CD14-positive monocyte (primary cell): ENCODE measurements around the gene DIRAS1. TPM values are rescaled to one million over a fixed set of nuclear protein-coding genes. Genes with fewer than 3 reads are reported as not detected.

ENCODE experiments used
- DNase-seq, 3 donors: peaks; one replicate each; pipeline ENCODE4 v3.0.0-alpha.2; 2011 to 2022
- H2AFZ ChIP-seq: 2 replicates; pipeline ENCODE4 v1.6.0; 2012; ENCODE audit warnings: mild to moderate bottlenecking, low read depth, low read length, inconsistent platforms; ENCODE audit not compliant: insufficient read depth, poor library complexity, severe bottlenecking
- H3K27ac ChIP-seq, 2 donors: 1 replicate in 1 of 2; 2 replicates in 1 of 2; pipeline ENCODE4 v1.5.1; 2012 to 2013; ENCODE audit warnings: low read length in 2 of 2, control low read depth in 1 of 2, inconsistent platforms in 1 of 2, low read depth in 1 of 2, mild to moderate bottlenecking in 1 of 2
- H3K27me3 ChIP-seq, 2 donors: one replicate each; pipeline versions ENCODE4 v1.6.0 to v1.6.1; 2011 to 2013; ENCODE audit warnings: low read length in 2 of 2; ENCODE audit not compliant: control insufficient read depth in 2 of 2, insufficient read depth in 2 of 2
- H3K36me3 ChIP-seq, 2 donors: replicated peaks in 1 of 2; 1 replicate in 1 of 2; 2 replicates in 1 of 2; pipeline versions ENCODE4 v1.5.1 to v1.6.1; 2012 to 2013; ENCODE audit warnings: low read length in 2 of 2, control low read depth in 1 of 2, inconsistent platforms in 1 of 2, mild to moderate bottlenecking in 1 of 2; ENCODE audit not compliant: insufficient read depth in 2 of 2, control insufficient read depth in 1 of 2
- H3K4me1 ChIP-seq, 2 donors: 1 replicate in 1 of 2; 2 replicates in 1 of 2; pipeline versions ENCODE4 v1.5.1 to v1.6.1; 2012 to 2013; ENCODE audit warnings: low read length in 2 of 2, control low read depth in 1 of 2, inconsistent platforms in 1 of 2, mild to moderate bottlenecking in 1 of 2, moderate library complexity in 1 of 2; ENCODE audit not compliant: insufficient read depth in 2 of 2, control insufficient read depth in 1 of 2
- H3K4me2 ChIP-seq: replicated peaks from 2 replicates; pipeline ENCODE3; 2012; ENCODE audit warnings: low read length, moderate library complexity, mild to moderate bottlenecking; ENCODE audit not compliant: poor library complexity, severe bottlenecking; ENCODE audit errors: extremely low read depth
- H3K4me3 ChIP-seq, 3 experiments: fragments of 200-600 bp in 1 of 3; sonication (generic) in 1 of 3; replicated peaks in 1 of 3; 1 replicate in 2 of 3; 2 replicates in 1 of 3; pipeline ENCODE4 v1.5.1; 2011 to 2013; ENCODE audit warnings: low read length in 3 of 3, mild to moderate bottlenecking in 3 of 3, control low read depth in 2 of 3, low read depth in 2 of 3, inconsistent platforms in 1 of 3, moderate library complexity in 1 of 3
- H3K79me2 ChIP-seq: 2 replicates; pipeline ENCODE4 v1.6.0; 2012; ENCODE audit warnings: mild to moderate bottlenecking, control low read depth, inconsistent platforms, low read length, moderate library complexity; ENCODE audit not compliant: insufficient read depth
- H3K9ac ChIP-seq: 2 replicates; pipeline ENCODE4 v1.6.0; 2017; ENCODE audit warnings: low read length, mild to moderate bottlenecking; ENCODE audit not compliant: insufficient read depth, poor library complexity, severe bottlenecking
- H3K9me3 ChIP-seq, 2 donors: replicated peaks in 1 of 2; 1 replicate in 1 of 2; 2 replicates in 1 of 2; pipeline versions ENCODE4 v1.5.1 to v1.6.1; 2012 to 2013; ENCODE audit warnings: low read length in 2 of 2, control low read depth in 1 of 2; ENCODE audit not compliant: control insufficient read depth in 1 of 2, insufficient read depth in 1 of 2
- H4K20me1 ChIP-seq: 2 replicates; pipeline ENCODE4 v1.6.0; 2012; ENCODE audit warnings: mild to moderate bottlenecking, low read length, control low read depth, moderate library complexity; ENCODE audit not compliant: insufficient read depth
- H3K27ac Mint-ChIP-seq, 7 donors: one replicate each; pipeline ENCODE4 v1.8.0; 2020; ENCODE audit warnings: mild to moderate bottlenecking in 7 of 7, mixed read lengths in 7 of 7, moderate library complexity in 6 of 7, inconsistent platforms in 2 of 7
- H3K27me3 Mint-ChIP-seq, 3 donors: one replicate each; pipeline ENCODE4 v1.8.0; 2021 to 2022; ENCODE audit warnings: low read depth in 3 of 3, mild to moderate bottlenecking in 3 of 3, mixed read lengths in 3 of 3, moderate library complexity in 3 of 3, inconsistent platforms in 1 of 3
- H3K36me3 Mint-ChIP-seq, 2 donors: one replicate each; pipeline ENCODE4 v1.8.0; 2020; ENCODE audit warnings: mixed read lengths in 2 of 2, inconsistent platforms in 1 of 2, mild to moderate bottlenecking in 1 of 2
- H3K4me1 Mint-ChIP-seq: one replicate; pipeline ENCODE4 v1.8.0; 2020; ENCODE audit warnings: mild to moderate bottlenecking, mixed read lengths
- H3K4me3 Mint-ChIP-seq, 2 donors: one replicate each; pipeline ENCODE4 v1.8.0; 2020; ENCODE audit warnings: mild to moderate bottlenecking in 2 of 2, mixed read lengths in 2 of 2, moderate library complexity in 1 of 2
- H3K9me3 Mint-ChIP-seq, 7 donors: one replicate each; pipeline ENCODE4 v1.8.0; 2020 to 2022; ENCODE audit warnings: mixed read lengths in 7 of 7, mild to moderate bottlenecking in 6 of 7, moderate library complexity in 6 of 7, inconsistent platforms in 2 of 7
- WGBS: methylation state at CpG from one replicate; pipeline ENCODE4 v1.1.5; 2013; ENCODE audit warnings: missing lambda C conversion rate; ENCODE audit not compliant: insufficient coverage; 5-methylcytosine and 5-hydroxymethylcytosine counted together
- intact Hi-C, 2 donors: fragments of 100-400 bp; cut with micrococcal nuclease; formaldehyde crosslinking; loops; one replicate each; pipeline versions ENCODE4 v1.15.0 to v1.15.1; 2023
- polyA plus RNA-seq, 3 donors: library from polyadenylated mRNA; depleted of rRNA in 1 of 3; unstranded in 2 of 3; stranded (reverse) in 1 of 3; fragments of 300-500 nt in 2 of 3; fragments of >200 nt in 1 of 3; fragmentation: Illumina TruSeq in 2 of 3; gene quantifications; 1 replicate in 2 of 3; 2 replicates in 1 of 3; pipeline ENCODE4 v1.2.3, GENCODE V29; 2012 to 2021
- TF ChIP-seq, protein P1 (sequence below): fragments of 200-600 bp; IDR thresholded peaks from one replicate; pipeline ENCODE4 v1.8.0; 2022; ENCODE audit warnings: antibody characterized with exemption, mild to moderate bottlenecking

The DIRAS1 gene
- polyA plus RNA-seq, 3 donors: 0.04 TPM; not detected in 2

DNA sequence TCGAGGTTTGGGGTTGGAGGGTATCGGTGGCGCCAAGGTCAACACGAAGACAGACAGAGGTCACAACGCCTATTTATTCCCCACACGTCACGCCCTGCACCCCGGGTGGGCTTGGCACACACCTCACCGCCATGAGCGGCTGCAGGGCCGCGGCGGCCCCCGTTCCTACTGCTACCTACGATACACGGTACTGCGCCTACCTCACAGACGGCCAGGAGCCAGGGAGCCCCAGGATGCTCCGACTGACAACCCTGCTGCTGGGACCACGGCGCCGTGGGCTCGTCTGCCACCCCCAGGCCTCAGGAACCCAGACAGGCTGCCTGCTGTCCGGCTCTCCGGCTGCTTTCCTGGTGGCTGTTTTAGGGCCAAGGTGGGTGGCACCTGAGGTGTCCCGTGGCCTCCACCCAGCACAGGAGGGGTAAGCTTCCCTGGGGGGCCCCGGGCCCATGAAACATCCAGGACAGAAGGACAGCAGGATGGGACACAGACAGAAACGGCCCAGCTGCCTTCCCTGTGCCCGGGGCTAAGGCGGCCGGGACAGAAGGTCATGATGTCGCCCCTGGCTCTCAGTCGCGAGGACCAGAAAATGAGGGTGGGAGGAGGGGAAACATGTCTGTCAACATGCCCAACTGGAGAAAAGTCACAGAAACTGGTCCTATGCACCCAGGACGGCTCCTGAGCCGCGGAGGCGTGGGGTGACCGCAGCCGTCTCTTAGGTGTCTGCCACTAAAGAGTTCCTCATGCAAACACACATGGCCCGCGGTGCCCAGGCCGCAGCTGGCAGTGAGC, 33.7 kb upstream of the DIRAS1 start:
- Mint-ChIP-seq H3K4me3 (no peak overlapping the region), H3K27ac (no peak overlapping the region), H3K27me3 (peaks cover 0 to 3% (median 0%) of the 10 kb centered on the region in 3 donors), H3K9me3 (peaks cover 0 to 2% (median 0%) of the 10 kb centered on the region in 7 donors), H3K4me1 (peaks cover 7% of the 10 kb centered on the region), H3K36me3 (peaks cover 37 to 66% of the 10 kb centered on the region in 2 donors)
- Histone ChIP-seq H3K36me3 (peaks cover 45 to 64% of the 10 kb centered on the region in 2 donors), H3K79me2 (no peaks in the 10 kb centered on the region), H3K4me2 (no peak overlapping the region), H3K4me3 (no peak overlapping the region), H4K20me1 (no peaks in the 10 kb centered on the region), H3K9ac (no peak overlapping the region), H2AFZ (no peak overlapping the region), H3K9me3 (no peaks in the 10 kb centered on the region), H3K27me3 (no peaks in the 10 kb centered on the region), H3K27ac (no peak overlapping the region), H3K4me1 (peaks cover 7% of the 10 kb centered on the region in 2 donors)
- TF ChIP-seq, protein P1, sequence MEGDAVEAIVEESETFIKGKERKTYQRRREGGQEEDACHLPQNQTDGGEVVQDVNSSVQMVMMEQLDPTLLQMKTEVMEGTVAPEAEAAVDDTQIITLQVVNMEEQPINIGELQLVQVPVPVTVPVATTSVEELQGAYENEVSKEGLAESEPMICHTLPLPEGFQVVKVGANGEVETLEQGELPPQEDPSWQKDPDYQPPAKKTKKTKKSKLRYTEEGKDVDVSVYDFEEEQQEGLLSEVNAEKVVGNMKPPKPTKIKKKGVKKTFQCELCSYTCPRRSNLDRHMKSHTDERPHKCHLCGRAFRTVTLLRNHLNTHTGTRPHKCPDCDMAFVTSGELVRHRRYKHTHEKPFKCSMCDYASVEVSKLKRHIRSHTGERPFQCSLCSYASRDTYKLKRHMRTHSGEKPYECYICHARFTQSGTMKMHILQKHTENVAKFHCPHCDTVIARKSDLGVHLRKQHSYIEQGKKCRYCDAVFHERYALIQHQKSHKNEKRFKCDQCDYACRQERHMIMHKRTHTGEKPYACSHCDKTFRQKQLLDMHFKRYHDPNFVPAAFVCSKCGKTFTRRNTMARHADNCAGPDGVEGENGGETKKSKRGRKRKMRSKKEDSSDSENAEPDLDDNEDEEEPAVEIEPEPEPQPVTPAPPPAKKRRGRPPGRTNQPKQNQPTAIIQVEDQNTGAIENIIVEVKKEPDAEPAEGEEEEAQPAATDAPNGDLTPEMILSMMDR: no peak
- DNase-seq: no peak
- intact Hi-C loops: no loop called here
- WGBS: 97% methylated on average over 33 of the region's 43 CpGs

DNA sequence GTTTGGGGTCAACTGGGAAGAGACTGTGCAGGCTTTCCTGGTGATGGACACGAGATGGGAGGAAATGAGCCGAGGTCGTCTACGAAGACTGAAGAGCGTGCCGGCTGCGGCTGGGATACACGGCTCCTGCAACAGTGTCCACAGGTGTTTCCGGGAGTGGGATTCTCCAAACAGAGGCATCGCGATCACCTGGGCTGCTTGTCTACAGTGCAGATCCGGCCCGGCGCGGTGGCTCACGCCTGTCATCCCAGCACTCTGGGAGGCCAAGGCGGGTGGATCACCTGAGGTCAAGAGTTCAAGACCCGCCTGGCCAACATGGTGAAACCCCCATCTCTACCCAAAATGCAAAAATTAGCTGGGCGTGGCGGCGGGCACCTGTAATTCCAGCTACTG, 30.3 kb upstream of the DIRAS1 start:
- Histone ChIP-seq H3K4me2 (no peak overlapping the region), H4K20me1 (no peaks in the 10 kb centered on the region), H3K27me3 (no peaks in the 10 kb centered on the region), H3K4me3 (no peak overlapping the region), H3K4me1 (peaks cover 7 to 10% of the 10 kb centered on the region in 2 donors), H3K79me2 (no peaks in the 10 kb centered on the region), H3K9me3 (no peaks in the 10 kb centered on the region), H2AFZ (no peak overlapping the region), H3K9ac (no peak overlapping the region), H3K27ac (no peak overlapping the region), H3K36me3 (peaks cover 23 to 33% of the 10 kb centered on the region in 2 donors)
- no peak for DNase-seq
- no peak overlapping the region for H3K4me3 Mint-ChIP-seq
- TF ChIP-seq, protein P1: no peak
- peaks cover 7% of the 10 kb centered on the region for H3K4me1 Mint-ChIP-seq
- H3K9me3 Mint-ChIP-seq: no peaks in the 10 kb centered on the region
- H3K36me3 Mint-ChIP-seq: peaks cover 20 to 33% of the 10 kb centered on the region in 2 donors
- peaks cover under 1 to 8% (median 8%) of the 10 kb centered on the region in 3 donors for H3K27me3 Mint-ChIP-seq
- intact Hi-C loops: no loop called here
- WGBS: 90% methylated on average over 18 of the region's 21 CpGs
- H3K27ac Mint-ChIP-seq: no peak overlapping the region
